HepG2 (cell line): ENCODE data around the gene OR6S1. TPM values are rescaled to one million over a fixed set of nuclear protein-coding genes. Genes with fewer than 3 reads are reported as not detected.

ENCODE experiments used
- ARID2 ChIP-seq: sonication (generic); formaldehyde crosslinking; IDR thresholded peaks from 2 replicates; pipeline ENCODE4 v1.8.1; 2022; ENCODE audit warnings: mild to moderate bottlenecking, missing genetic modification reagents, borderline replicate concordance
- GABPB1 ChIP-seq: IDR thresholded peaks from 2 replicates; pipeline ENCODE4 v1.6.1; 2016; ENCODE audit warnings: mild to moderate bottlenecking, missing genetic modification reagents, moderate library complexity, missing compliant biosample characterization
- GATA4 ChIP-seq: sonication (generic); IDR thresholded peaks from 2 replicates; pipeline ENCODE4 v1.6.1; 2016; ENCODE audit warnings: antibody characterized with exemption, low read depth, borderline replicate concordance
- HNRNPLL ChIP-seq: fragments of 200-400 bp; formaldehyde crosslinking; IDR thresholded peaks from 2 replicates; pipeline ENCODE4 v1.6.1; 2017; ENCODE audit warnings: mild to moderate bottlenecking, low read depth, low read length; ENCODE audit not compliant: poor library complexity, severe bottlenecking
- JUND ChIP-seq: sonication (generic); formaldehyde crosslinking; IDR thresholded peaks from 2 replicates; pipeline ENCODE4 v1.8.0; 2022; ENCODE audit warnings: mild to moderate bottlenecking, missing genetic modification reagents
- NFKBIZ ChIP-seq: IDR thresholded peaks from 2 replicates; pipeline ENCODE4 v1.6.1; 2018; ENCODE audit warnings: missing genetic modification reagents, missing compliant biosample characterization
- NKX3-1 ChIP-seq: sonication (generic); formaldehyde crosslinking; IDR thresholded peaks from 2 replicates; pipeline ENCODE4 v1.5.0; 2020; ENCODE audit warnings: missing genetic modification reagents
- NR1H2 ChIP-seq: sonication (generic); formaldehyde crosslinking; IDR thresholded peaks from 2 replicates; pipeline ENCODE4 v1.8.1; 2022; ENCODE audit warnings: low read depth, missing genetic modification reagents, borderline replicate concordance
- NR2C2 ChIP-seq: sonication (generic); formaldehyde crosslinking; IDR thresholded peaks from 2 replicates; pipeline ENCODE4 v1.4.0; 2020; ENCODE audit warnings: missing genetic modification reagents, mild to moderate bottlenecking, moderate library complexity, borderline replicate concordance
- PHF8 ChIP-seq: sonication (generic); formaldehyde crosslinking; IDR thresholded peaks from 2 replicates; pipeline ENCODE4 v1.5.0; 2020; ENCODE audit warnings: missing genetic modification reagents
- POLR2A ChIP-seq, 2 experiments: IDR thresholded peaks; 2 replicates each; pipeline ENCODE4 v1.6.1; 2011; ENCODE audit warnings: low read depth in 2 of 2, low read length in 2 of 2, mild to moderate bottlenecking in 1 of 2, moderate library complexity in 1 of 2; ENCODE audit not compliant: insufficient read depth in 1 of 2
- PRPF4 ChIP-seq: fragments of 200-400 bp; formaldehyde crosslinking; IDR thresholded peaks from 2 replicates; pipeline ENCODE4 v1.6.1; 2016; ENCODE audit warnings: low read length, low read depth; ENCODE audit not compliant: poor library complexity, severe bottlenecking
- RXRA ChIP-seq: sonication (generic); formaldehyde crosslinking; IDR thresholded peaks from 2 replicates; pipeline ENCODE4 v1.5.1; 2020; ENCODE audit warnings: missing genetic modification reagents
- SUZ12 ChIP-seq: fragments of 150-350 bp; IDR thresholded peaks from 2 replicates; pipeline ENCODE4 v1.6.1; 2014; ENCODE audit warnings: low read depth, low read length
- TBX3 ChIP-seq: fragments of 450-650 bp; IDR thresholded peaks from 2 replicates; pipeline ENCODE4 v1.6.1; 2017; ENCODE audit warnings: antibody characterized with exemption, mild to moderate bottlenecking, inconsistent platforms, borderline replicate concordance
- THAP11 ChIP-seq: IDR thresholded peaks from 2 replicates; pipeline ENCODE4 v1.6.1; 2016; ENCODE audit warnings: missing biosample characterization, missing genetic modification reagents
- WIZ ChIP-seq: sonication (generic); formaldehyde crosslinking; IDR thresholded peaks from 2 replicates; pipeline ENCODE4 v1.5.1; 2020; ENCODE audit warnings: mild to moderate bottlenecking, missing genetic modification reagents
- XBP1 ChIP-seq: sonication (generic); formaldehyde crosslinking; IDR thresholded peaks from 2 replicates; pipeline ENCODE4 v1.5.0; 2020; ENCODE audit warnings: missing genetic modification reagents
- XRCC5 ChIP-seq: fragments of 200-400 bp; formaldehyde crosslinking; optimal IDR thresholded peaks from 2 replicates; pipeline ENCODE3; 2017; ENCODE audit warnings: mild to moderate bottlenecking, low read length
- ZNF160 ChIP-seq: sonication (generic); formaldehyde crosslinking; IDR thresholded peaks from 2 replicates; pipeline ENCODE4 v1.8.0; 2022; ENCODE audit warnings: mild to moderate bottlenecking, inconsistent platforms, missing genetic modification reagents
- ZNF232 ChIP-seq: sonication (generic); formaldehyde crosslinking; IDR thresholded peaks from 2 replicates; pipeline ENCODE4 v1.4.0; 2020; ENCODE audit warnings: missing genetic modification reagents, borderline replicate concordance
- ZNF562 ChIP-seq: sonication (generic); formaldehyde crosslinking; IDR thresholded peaks from 2 replicates; pipeline ENCODE4 v1.8.0; 2022; ENCODE audit warnings: missing genetic modification reagents, borderline replicate concordance
- ZNF7 ChIP-seq: IDR thresholded peaks from 2 replicates; pipeline ENCODE4 v1.6.1; 2016; ENCODE audit warnings: missing biosample characterization, missing genetic modification reagents
- polyA plus RNA-seq, 8 experiments: library from polyadenylated mRNA; depleted of rRNA in 3 of 8; stranded (reverse) in 7 of 8; unstranded in 1 of 8; fragments of >200 nt; fragmentation: Illumina TruSeq in 4 of 8; extraction: Trizol in 4 of 8; gene quantifications; 2 replicates each; pipeline versions ENCODE4 v1.2.1 to v1.2.3, GENCODE V29; 2011 to 2016; ENCODE audit warnings: low read depth in 4 of 8, missing spikeins in 1 of 8, mixed read lengths in 1 of 8; ENCODE audit not compliant: insufficient read depth in 1 of 8
- total RNA-seq, 5 experiments: library from RNA; depleted of rRNA; stranded (reverse); fragments of >200 nt; fragmentation: Illumina TruSeq; extraction: Trizol; gene quantifications; 2 replicates each; pipeline ENCODE4 v1.2.3, GENCODE V29; 2016; ENCODE audit warnings: low read depth in 1 of 5
- TF ChIP-seq, protein P1 (sequence below): sonication (generic); formaldehyde crosslinking; IDR thresholded peaks from 2 replicates; pipeline ENCODE4 v1.9.0; 2022; ENCODE audit warnings: missing genetic modification reagents, mild to moderate bottlenecking, borderline replicate concordance
- TF ChIP-seq, protein P2 (sequence below): IDR thresholded peaks from 2 replicates; pipeline ENCODE4 v1.6.1; 2016; ENCODE audit warnings: low read depth, borderline replicate concordance

The OR6S1 gene
- total and polyA plus RNA-seq, 2 of the 13 experiments (the other 11 are each of a cell fraction or from before 2014, with no cell fraction given), result 0.09 TPM; not detected in 1

DNA sequence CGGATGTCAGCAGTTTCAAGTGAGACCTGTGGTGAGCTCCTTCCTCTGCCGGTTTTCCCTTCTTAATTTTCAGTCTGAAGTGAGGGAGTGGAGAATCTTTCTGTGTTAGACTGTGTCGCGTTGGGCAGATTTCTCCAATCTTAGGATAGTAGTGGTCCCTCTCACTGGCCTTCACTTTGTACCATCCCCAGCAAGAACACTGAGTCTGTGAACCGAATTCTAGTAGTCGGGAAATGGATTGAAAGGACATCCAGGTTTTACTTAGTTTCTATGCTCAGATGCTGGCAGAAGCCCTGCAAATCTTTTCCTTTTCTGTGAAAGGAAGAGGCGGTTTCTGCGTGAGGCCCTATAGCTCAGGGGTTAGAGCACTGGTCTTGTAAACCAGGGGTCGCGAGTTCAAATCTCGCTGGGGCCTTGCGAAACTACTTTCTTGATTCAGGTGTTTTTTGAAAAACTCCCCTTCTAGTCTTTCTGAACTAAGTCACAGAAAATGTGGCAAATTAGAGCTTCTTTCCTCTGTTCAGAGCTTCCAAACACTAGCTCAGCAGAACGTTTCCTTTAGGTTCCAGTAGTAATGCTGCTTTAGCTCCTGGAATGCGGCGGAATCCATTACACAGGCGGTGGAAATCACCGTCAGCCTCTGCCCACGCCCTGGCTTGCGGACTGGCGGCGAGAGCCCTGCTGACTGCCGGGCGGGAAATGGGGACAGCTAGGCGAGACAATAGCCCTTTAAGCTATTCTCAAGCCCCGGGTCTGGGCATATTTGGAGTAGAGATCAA, 40.0 kb upstream of the OR6S1 start (continued):
- TF ChIP-seq ARID2 (CRISPR knock-in tag), result no peak; the same call in 1 of the 2 replicates
- TF ChIP-seq POLR2A (IDR thresholded peaks at IDR 0.05; ENCODE audit: insufficient read depth in 1 of 2, low read depth in 2 of 2, low read length in 2 of 2), result peak in 1 of 2 experiments; percentile 12; a peak in 1 of 4 replicates
- TF ChIP-seq, protein P1, sequence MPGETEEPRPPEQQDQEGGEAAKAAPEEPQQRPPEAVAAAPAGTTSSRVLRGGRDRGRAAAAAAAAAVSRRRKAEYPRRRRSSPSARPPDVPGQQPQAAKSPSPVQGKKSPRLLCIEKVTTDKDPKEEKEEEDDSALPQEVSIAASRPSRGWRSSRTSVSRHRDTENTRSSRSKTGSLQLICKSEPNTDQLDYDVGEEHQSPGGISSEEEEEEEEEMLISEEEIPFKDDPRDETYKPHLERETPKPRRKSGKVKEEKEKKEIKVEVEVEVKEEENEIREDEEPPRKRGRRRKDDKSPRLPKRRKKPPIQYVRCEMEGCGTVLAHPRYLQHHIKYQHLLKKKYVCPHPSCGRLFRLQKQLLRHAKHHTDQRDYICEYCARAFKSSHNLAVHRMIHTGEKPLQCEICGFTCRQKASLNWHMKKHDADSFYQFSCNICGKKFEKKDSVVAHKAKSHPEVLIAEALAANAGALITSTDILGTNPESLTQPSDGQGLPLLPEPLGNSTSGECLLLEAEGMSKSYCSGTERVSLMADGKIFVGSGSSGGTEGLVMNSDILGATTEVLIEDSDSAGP (CRISPR knock-in tag), result peak; percentile 63; the same call in 1 of the 2 replicates
- TF ChIP-seq PHF8 (CRISPR knock-in tag), result peak; percentile 33
- TF ChIP-seq NKX3-1 (CRISPR knock-in tag), result 0 out of 2 replicates have a peak, but pooled peaks have one; percentile 85
- peak; percentile 49 for TF ChIP-seq PRPF4
- no peak; the same call in none of the 2 replicates for TF ChIP-seq NFKBIZ (CRISPR knock-in tag)
- no peak for TF ChIP-seq HNRNPLL
- TF ChIP-seq WIZ (CRISPR knock-in tag), result no peak
- TF ChIP-seq XRCC5, result no peak
- peak; percentile 84 for TF ChIP-seq ZNF232 (CRISPR knock-in tag)
- TF ChIP-seq GATA4, result 0 out of 2 replicates have a peak, but pooled peaks have one; percentile 18
- TF ChIP-seq THAP11 (CRISPR knock-in tag), result peak; percentile 71; the same call in 1 of the 2 replicates
- no peak for TF ChIP-seq NR1H2 (CRISPR knock-in tag)
- TF ChIP-seq SUZ12, result no peak
- 0 out of 2 replicates have a peak, but pooled peaks have one; percentile 48 for TF ChIP-seq ZNF160 (CRISPR knock-in tag)
- no peak for TF ChIP-seq ZNF562
- TF ChIP-seq NR2C2 (CRISPR knock-in tag), result 0 out of 2 replicates have a peak, but pooled peaks have one; percentile 53
- TF ChIP-seq ZNF7, result no peak
- TF ChIP-seq, protein P2, sequence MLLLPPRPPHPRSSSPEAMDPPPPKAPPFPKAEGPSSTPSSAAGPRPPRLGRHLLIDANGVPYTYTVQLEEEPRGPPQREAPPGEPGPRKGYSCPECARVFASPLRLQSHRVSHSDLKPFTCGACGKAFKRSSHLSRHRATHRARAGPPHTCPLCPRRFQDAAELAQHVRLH (CRISPR knock-in tag), result peak; percentile 91
- peak; percentile 90; the same call in 1 of the 2 replicates for TF ChIP-seq XBP1 (CRISPR knock-in tag)
- TF ChIP-seq TBX3, result no peak
- peak; percentile 48; the same call in 1 of the 2 replicates for TF ChIP-seq JUND (CRISPR knock-in tag)
- TF ChIP-seq GABPB1, result no peak; the same call in 1 of the 2 replicates
- peak; percentile 29; the same call in 1 of the 2 replicates for TF ChIP-seq RXRA (CRISPR knock-in tag)
